Keratinocyte (primary cell): ENCODE results near the gene CREB5. TPM values are rescaled to one million over a fixed set of nuclear protein-coding genes. Genes with fewer than 3 reads are reported as not detected.

Source experiments
- DNase-seq: peaks from one replicate; pipeline ENCODE4 v3.0.0-alpha.2; 2011; ENCODE audit warnings: low read depth, missing footprints, low spot score
- FAIRE-seq: peaks from 2 replicates; lab custom pipeline; 2011; peaks lifted over from hg19 to GRCh38; lab: Jason Lieb, UNC
- H2AFZ ChIP-seq: 2 replicates; pipeline ENCODE4 v1.6.0; 2012; ENCODE audit warnings: low read length, control low read depth, inconsistent platforms; ENCODE audit not compliant: control insufficient read depth
- H3K27ac ChIP-seq: 2 replicates; pipeline ENCODE4 v1.5.1; 2011; ENCODE audit warnings: low read length; ENCODE audit not compliant: control insufficient read depth, insufficient read depth
- H3K27me3 ChIP-seq: 3 replicates; pipeline ENCODE4 v1.6.0; 2011; ENCODE audit warnings: low read length; ENCODE audit not compliant: control insufficient read depth, insufficient read depth; ENCODE audit errors: extremely low read depth
- H3K36me3 ChIP-seq, 2 experiments: 2 replicates in 1 of 2; 3 replicates in 1 of 2; pipeline ENCODE4 v1.5.1; 2011; ENCODE audit warnings: low read length in 2 of 2, mild to moderate bottlenecking in 1 of 2; ENCODE audit not compliant: control insufficient read depth in 2 of 2, insufficient read depth in 2 of 2; ENCODE audit errors: extremely low read depth in 1 of 2
- H3K4me1 ChIP-seq: 3 replicates; pipeline ENCODE4 v1.5.1; 2011; ENCODE audit warnings: low read length; ENCODE audit not compliant: control insufficient read depth, insufficient read depth; ENCODE audit errors: extremely low read depth
- H3K4me2 ChIP-seq: 3 replicates; pipeline ENCODE4 v1.6.0; 2011; ENCODE audit warnings: low read depth, low read length; ENCODE audit not compliant: control insufficient read depth, insufficient read depth; ENCODE audit errors: extremely low read depth
- H3K4me3 ChIP-seq, 3 experiments: fragments of 200-600 bp in 1 of 3; sonication (generic) in 1 of 3; 2 replicates in 2 of 3; 3 replicates in 1 of 3; pipeline ENCODE4 v1.5.1; 2011 to 2016; ENCODE audit warnings: low read length in 3 of 3, mild to moderate bottlenecking in 3 of 3, control low read depth in 2 of 3, inconsistent platforms in 1 of 3, low read depth in 1 of 3, mixed read lengths in 1 of 3, mixed run types in 1 of 3, moderate library complexity in 1 of 3; ENCODE audit not compliant: control insufficient read depth in 2 of 3, insufficient read depth in 2 of 3; ENCODE audit errors: extremely low read depth in 1 of 3
- H3K79me2 ChIP-seq: 2 replicates; pipeline ENCODE4 v1.6.0; 2012; ENCODE audit warnings: low read length; ENCODE audit not compliant: control insufficient read depth, insufficient read depth
- H3K9ac ChIP-seq: 3 replicates; pipeline ENCODE4 v1.6.0; 2011; ENCODE audit warnings: low read length; ENCODE audit not compliant: control insufficient read depth, insufficient read depth; ENCODE audit errors: extremely low read depth
- H3K9me1 ChIP-seq: 3 replicates; pipeline ENCODE4 v1.6.0; 2011; ENCODE audit warnings: low read length; ENCODE audit not compliant: control insufficient read depth, insufficient read depth; ENCODE audit errors: extremely low read depth
- H3K9me3 ChIP-seq: 2 replicates; pipeline ENCODE4 v1.5.1; 2012; ENCODE audit warnings: low read depth, low read length; ENCODE audit not compliant: control insufficient read depth
- H4K20me1 ChIP-seq: 3 replicates; pipeline ENCODE4 v1.6.0; 2011; ENCODE audit warnings: low read length; ENCODE audit not compliant: control insufficient read depth, insufficient read depth; ENCODE audit errors: extremely low read depth
- CTCF ChIP-seq, 3 experiments: IDR thresholded peaks in 1 of 3; conservative IDR thresholded peaks in 1 of 3; optimal IDR thresholded peaks in 1 of 3; 2 replicates in 2 of 3; 3 replicates in 1 of 3; pipeline versions ENCODE3 to v1.5.1; 2011; ENCODE audit warnings: low read length in 3 of 3, mild to moderate bottlenecking in 3 of 3, moderate library complexity in 2 of 3, control low read depth in 1 of 3, inconsistent platforms in 1 of 3; ENCODE audit not compliant: insufficient read depth in 2 of 3; ENCODE audit errors: extremely low read depth in 1 of 3
- EZH2 ChIP-seq: IDR thresholded peaks from one replicate; pipeline ENCODE4 v1.6.1; 2012; ENCODE audit warnings: inconsistent platforms, mild to moderate bottlenecking, low read length, moderate library complexity
- dilution Hi-C: fragments of 300-500 bp; cut with MboI; formaldehyde crosslinking; loops from one replicate; pipeline ENCODE4 v1.7.0; 2020; ENCODE audit warnings: low sequenced_read_pairs; ENCODE audit not compliant: extremely low pct_ligation_motif_present
- polyA plus RNA-seq, 5 experiments: library from polyadenylated mRNA; depleted of rRNA in 3 of 5; stranded (reverse) in 3 of 5; stranded (forward) in 1 of 5; unstranded in 1 of 5; fragments of >200 nt; gene quantifications; 1 replicate in 1 of 5; 2 replicates in 3 of 5; 3 replicates in 1 of 5; pipeline versions ENCODE4 v1.2.1 to v1.2.3, GENCODE V29; 2011 to 2012; ENCODE audit warnings: missing spikeins in 2 of 5, low read depth in 1 of 5, low replicate concordance in 1 of 5

The CREB5 gene
- polyA plus RNA-seq, 1 donor (not counting 4 experiments of a cell fraction or from before 2014, with no cell fraction given): 7.9 TPM

- H3K4me1 ChIP-seq: no peaks in the 10 kb centered on the region
- no peak overlapping the region for H3K27ac ChIP-seq
- H2AFZ ChIP-seq: no peak overlapping the region
- dilution Hi-C loops: no loop called here
- no peaks in the 10 kb centered on the region for H3K36me3 ChIP-seq
- no peaks in the 10 kb centered on the region for H4K20me1 ChIP-seq
- TF ChIP-seq EZH2 (no peak), CTCF (optimal IDR thresholded peaks at IDR 0.05 in 1 of 3, IDR thresholded peaks at IDR 0.05 in 1 of 3, conservative IDR thresholded peaks at IDR 0.05 in 1 of 3; ENCODE audit: extremely low read depth in 1 of 3, insufficient read depth in 2 of 3, low read length in 3 of 3) (no peak)
- H3K9me1 ChIP-seq: no peaks in the 10 kb centered on the region
- peaks cover 12% of the 10 kb centered on the region for H3K27me3 ChIP-seq
- H3K9ac ChIP-seq: no peak overlapping the region
- no peaks in the 10 kb centered on the region for H3K79me2 ChIP-seq
- no peak for DNase-seq
- no peak overlapping the region for H3K4me3 ChIP-seq
- no peak for FAIRE-seq
- H3K9me3 ChIP-seq: no peaks in the 10 kb centered on the region
- no peak overlapping the region for H3K4me2 ChIP-seq
Observed at GRCh38 chr7:28505014-28505413, 92.7 kb downstream of the CREB5 start.

GRCh38 chr7:28505867-28506266, 93.5 kb downstream of the CREB5 start:
- DNase-seq (no peak), FAIRE-seq (no peak)
- Histone ChIP-seq H3K9ac (no peak overlapping the region), H2AFZ (no peak overlapping the region), H3K4me2 (no peak overlapping the region), H3K27me3 (peaks cover 12% of the 10 kb centered on the region), H3K9me3 (no peaks in the 10 kb centered on the region), H3K4me1 (no peaks in the 10 kb centered on the region), H3K27ac (no peak overlapping the region), H4K20me1 (no peaks in the 10 kb centered on the region), H3K9me1 (no peaks in the 10 kb centered on the region), H3K4me3 (no peak overlapping the region), H3K79me2 (no peaks in the 10 kb centered on the region), H3K36me3 (no peaks in the 10 kb centered on the region)
- dilution Hi-C loops: no loop called here
- TF ChIP-seq EZH2 (no peak), CTCF (optimal IDR thresholded peaks at IDR 0.05 in 1 of 3, IDR thresholded peaks at IDR 0.05 in 1 of 3, conservative IDR thresholded peaks at IDR 0.05 in 1 of 3; ENCODE audit: extremely low read depth in 1 of 3, insufficient read depth in 2 of 3, low read length in 3 of 3) (no peak)
